A549 (cell line): ENCODE data around the gene GABBR2.

Experiments used
- BHLHE40 ChIP-seq: IDR thresholded peaks from 2 replicates; pipeline ENCODE4 v1.6.1; 2012; ENCODE audit warnings: low read depth, low read length, inconsistent platforms
- CBX8 ChIP-seq: fragments of 200-600 bp; sonication (generic); IDR thresholded peaks from 2 replicates; pipeline ENCODE4 v1.6.1; 2016
- CTCF ChIP-seq: fragments of >200 bp; sonication (Bioruptor Twin); formaldehyde crosslinking; IDR thresholded peaks from 3 replicates; pipeline ENCODE4 v1.5.1; 2016
- KDM5A ChIP-seq: fragments of 200-600 bp; sonication (generic); IDR thresholded peaks from 2 replicates; pipeline ENCODE4 v1.6.1; 2016; ENCODE audit warnings: antibody characterized with exemption, mild to moderate bottlenecking
- NR3C1 ChIP-seq: fragments of >200 bp; sonication (Bioruptor Twin); formaldehyde crosslinking; IDR thresholded peaks from 3 replicates; pipeline ENCODE4 v1.6.1; 2017
- PBX3 ChIP-seq: IDR thresholded peaks from 2 replicates; pipeline ENCODE4 v1.6.1; 2012
- POLR2A ChIP-seq: IDR thresholded peaks from 2 replicates; pipeline ENCODE4 v1.6.1; 2012; ENCODE audit warnings: mild to moderate bottlenecking, low read length
- RAD21 ChIP-seq, 2 experiments: fragments of >200 bp in 1 of 2; sonication (Bioruptor Twin) in 1 of 2; formaldehyde crosslinking in 1 of 2; IDR thresholded peaks in 1 of 2; conservative IDR thresholded peaks in 1 of 2; 2 replicates in 1 of 2; 3 replicates in 1 of 2; pipeline ENCODE4 v1.6.1; 2012 to 2018; ENCODE audit warnings: inconsistent platforms in 1 of 2
- REST ChIP-seq: fragments of 200-600 bp; sonication (generic); IDR thresholded peaks from 2 replicates; pipeline ENCODE4 v1.6.1; 2016; ENCODE audit warnings: antibody characterized with exemption, mild to moderate bottlenecking, moderate library complexity
- SMC3 ChIP-seq: fragments of >200 bp; sonication (Bioruptor Twin); formaldehyde crosslinking; IDR thresholded peaks from 3 replicates; pipeline ENCODE4 v1.6.1; 2018; ENCODE audit warnings: inconsistent platforms

GRCh38 chr9:98402019-98402840 is 306.5 kb downstream of the GABBR2 start:
- TF ChIP-seq CBX8 (no peak), CTCF (no peak), PBX3 (no peak), POLR2A (no peak), RAD21 (conservative IDR thresholded peaks at IDR 0.05 in 1 of 2, IDR thresholded peaks at IDR 0.05 in 1 of 2) (no peak), NR3C1 (no peak), SMC3 (no peak), KDM5A (no peak), REST (no peak), BHLHE40 (no peak)
